Right lobe of liver (tissue), 6 donors: ENCODE results near the gene SLX4IP. TPM values are rescaled to one million over a fixed set of nuclear protein-coding genes. Genes with fewer than 3 reads are reported as not detected.

ENCODE experiments used
- ATAC-seq, 4 donors: fragments of 200-7000 bp; cut with Tn5 transposase; one replicate each; pipeline ENCODE4 v1.9.1; 2020; ENCODE audit warnings: mild to moderate bottlenecking in 4 of 4, moderate library complexity in 4 of 4
- DNase-seq, 3 donors: peaks; one replicate each; pipeline ENCODE4 v3.0.0-alpha.2; 2020
- H3K27ac ChIP-seq, 3 donors: fragments of 200-600 bp; one replicate each; pipeline ENCODE4 v1.8.0; 2022
- H3K27me3 ChIP-seq, 2 donors: fragments of 200-600 bp; one replicate each; pipeline ENCODE4 v1.8.0; 2022
- H3K36me3 ChIP-seq, 4 donors: fragments of 200-600 bp; sonication (generic) in 1 of 4; one replicate each; pipeline versions ENCODE4 v1.5.1 to v1.8.0; 2017 to 2022; ENCODE audit warnings: control low read depth in 1 of 4
- H3K4me1 ChIP-seq, 4 donors: fragments of 200-600 bp; sonication (generic) in 1 of 4; one replicate each; pipeline versions ENCODE4 v1.5.1 to v1.8.0; 2017 to 2022; ENCODE audit warnings: control low read depth in 1 of 4
- H3K4me3 ChIP-seq, 3 donors: fragments of 200-600 bp; one replicate each; pipeline ENCODE4 v1.8.0; 2022
- H3K9me3 ChIP-seq, 4 donors: fragments of 200-600 bp; sonication (generic) in 1 of 4; one replicate each; pipeline versions ENCODE4 v1.5.1 to v1.8.0; 2017 to 2022; ENCODE audit warnings: control low read depth in 1 of 4
- CTCF ChIP-seq, 4 donors: fragments of 200-600 bp in 3 of 4; fragments of 450-650 bp in 1 of 4; IDR thresholded peaks; one replicate each; pipeline versions ENCODE4 v1.5.1 to v1.8.0; 2016 to 2022; ENCODE audit warnings: antibody characterized with exemption in 4 of 4, mild to moderate bottlenecking in 2 of 4
- POLR2A ChIP-seq: fragments of 450-650 bp; IDR thresholded peaks from one replicate; pipeline ENCODE4 v1.6.1; 2017; ENCODE audit warnings: antibody characterized with exemption, mild to moderate bottlenecking
- WGBS: methylation state at CpG from one replicate; pipeline ENCODE4 v1.1.6; 2018; ENCODE audit warnings: low coverage, low lambda C conversion rate; ENCODE audit not compliant: insufficient coverage; ENCODE audit errors: missing lambda C conversion rate; 5-methylcytosine and 5-hydroxymethylcytosine counted together
- intact Hi-C, 2 donors: fragments of 100-400 bp; cut with DNase I; formaldehyde crosslinking; loops; one replicate each; pipeline versions ENCODE4 v1.11.2 to v1.14.1; 2022
- total RNA-seq, 6 experiments: library from RNA; depleted of rRNA in 2 of 6; stranded (reverse); fragments of >200 nt in 2 of 6; fragmentation: NEBNext Ultra II Directional in 3 of 6; extraction: Animal tissue kit (Norgen Biotek cat#: 25700) in 3 of 6; gene quantifications; one replicate each; pipeline versions ENCODE4 v1.1.0 to v1.2.4, GENCODE V29; 2016 to 2023
- donor health status: DM: no; HTN: yes; CAD: no.
- donor health status: DM: no; HTN: no; CAD: no.
- donor health status: DM: no; HTN: no; CAD: no.
- donor health status: DM: no; HTN: yes; CAD: no.
- donor health status: DM: no; HTN: yes; CAD: no.

SLX4IP gene
- total RNA-seq, 6 experiments from 2014 or later, result 2.0 to 4.0 (median 3.5) TPM

- TF ChIP-seq POLR2A (no peak), CTCF (IDR thresholded peaks at IDR 0.05) (no peak)
- Histone ChIP-seq H3K27ac (no peak overlapping the region), H3K36me3 (no peaks in the 10 kb centered on the region), H3K27me3 (no peaks in the 10 kb centered on the region), H3K4me1 (no peaks in the 10 kb centered on the region), H3K4me3 (no peak overlapping the region), H3K9me3 (no peaks in the 10 kb centered on the region)
- WGBS, result 66% methylated on average over 2 of the region's 2 CpGs
- intact Hi-C loops, result no loop called here
- ATAC-seq (no peak), DNase-seq (no peak)
Measured at GRCh38 chr20:10469056-10469455, 34.0 kb downstream of the SLX4IP start.

- ATAC-seq (peak; percentile 55 to 74 (median 68)), DNase-seq (no peak)
- TF ChIP-seq CTCF (IDR thresholded peaks at IDR 0.05), result peak; percentile 40 to 55 (median 46)
- TF ChIP-seq POLR2A, result no peak
- no peak overlapping the region for H3K4me3 ChIP-seq
- no peak overlapping the region for H3K27ac ChIP-seq
- H3K36me3 ChIP-seq, result no peaks in the 10 kb centered on the region
- 52% methylated on average over 7 of the region's 7 CpGs for WGBS
- H3K27me3 ChIP-seq, result no peaks in the 10 kb centered on the region
- no peaks in the 10 kb centered on the region for H3K9me3 ChIP-seq
- no peaks in the 10 kb centered on the region for H3K4me1 ChIP-seq
- intact Hi-C loops, result no loop called here
Measured at GRCh38 chr20:10469599-10469998, 34.5 kb downstream of the SLX4IP start.

- Histone ChIP-seq H3K27me3 (no peaks in the 10 kb centered on the region), H3K27ac (no peak overlapping the region), H3K9me3 (no peaks in the 10 kb centered on the region), H3K4me3 (no peak overlapping the region), H3K4me1 (no peaks in the 10 kb centered on the region), H3K36me3 (no peaks in the 10 kb centered on the region)
- 86% methylated on average over 5 of the region's 6 CpGs for WGBS
- TF ChIP-seq CTCF (IDR thresholded peaks at IDR 0.05) (no peak), POLR2A (no peak)
- ATAC-seq, result peak in 1 of 4 donors; percentile 19
- DNase-seq, result no peak
- intact Hi-C loops, result no loop called here
Measured at GRCh38 chr20:10470276-10470675, 35.2 kb downstream of the SLX4IP start.

- TF ChIP-seq CTCF (IDR thresholded peaks at IDR 0.05) (no peak), POLR2A (no peak)
- intact Hi-C loops, result no loop called here
- H3K4me1 ChIP-seq, result no peaks in the 10 kb centered on the region
- H3K4me3 ChIP-seq, result no peak overlapping the region
- DNase-seq (no peak), ATAC-seq (no peak)
- 92% methylated on average over 2 of the region's 2 CpGs for WGBS
- H3K36me3 ChIP-seq, result no peaks in the 10 kb centered on the region
- H3K9me3 ChIP-seq, result no peaks in the 10 kb centered on the region
- no peak overlapping the region for H3K27ac ChIP-seq
- H3K27me3 ChIP-seq, result no peaks in the 10 kb centered on the region
Measured at GRCh38 chr20:10472871-10473270, 37.8 kb downstream of the SLX4IP start.
